ENCODE measurements around the gene GAREM2. TPM values are rescaled to one million over a fixed set of nuclear protein-coding genes. Genes with fewer than 3 reads are reported as not detected.

The GAREM2 gene
- total and polyA plus RNA-seq, 9 of the 15 experiments (the other 6 are each of a cell fraction or from before 2014, with no cell fraction given): 1.7 to 12.4 (median 2.5) TPM

DNA sequence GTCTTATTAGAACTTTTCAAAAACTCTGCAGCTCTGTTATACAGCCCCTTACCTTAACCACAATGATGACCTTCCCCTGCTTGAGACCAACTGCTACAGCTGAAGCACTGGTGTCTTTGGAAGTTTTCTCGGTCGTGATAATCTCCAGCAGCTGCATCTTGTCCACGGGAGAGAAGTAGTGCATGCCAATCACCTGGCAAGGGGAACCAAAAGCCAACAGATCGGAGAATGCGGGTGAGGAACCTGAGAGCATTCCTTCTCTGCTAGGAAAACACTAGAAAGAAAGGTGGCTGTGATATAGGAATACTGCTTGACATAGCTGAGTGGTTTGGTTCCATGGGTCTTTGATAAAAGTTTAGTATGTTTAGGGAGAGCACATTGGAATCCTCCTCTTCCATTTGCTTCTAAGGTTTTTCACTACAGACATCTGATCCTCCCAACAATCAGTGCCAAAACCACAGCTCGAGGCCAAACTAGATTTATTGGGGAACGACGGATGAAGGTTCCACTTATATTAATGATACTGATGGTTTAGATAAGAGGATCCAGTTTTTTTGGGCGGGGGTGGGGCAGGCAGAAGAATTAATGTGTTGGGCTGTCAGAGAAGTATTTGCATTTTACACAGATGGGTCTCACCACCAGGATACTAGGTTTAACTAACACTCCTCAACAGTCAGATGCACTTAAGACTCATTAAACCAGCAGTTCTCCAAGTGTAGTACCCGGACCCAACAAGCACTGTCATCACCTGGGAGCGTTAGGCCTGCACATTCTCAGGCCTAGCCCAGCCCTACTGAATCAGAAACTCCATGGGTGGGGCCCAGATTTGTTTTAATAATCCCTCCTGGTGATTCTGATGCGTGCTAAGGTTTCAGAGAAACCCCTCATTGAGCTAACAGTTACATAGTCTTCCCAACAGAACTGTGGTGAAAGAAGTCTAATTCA, 22.4 kb downstream of the GAREM2 start:
- FAIRE-seq: no peak
- in situ Hi-C loops (cut with MboI): no loop called here
- TF ChIP-seq ZNF133 (CRISPR knock-in tag; IDR thresholded peaks at IDR 0.05) (no peak), BRF1 (IDR thresholded peaks at IDR 0.05; ENCODE audit: borderline replicate concordance, extremely low read depth, insufficient read length) (no peak), POLR2G (IDR thresholded peaks at IDR 0.05; ENCODE audit: low read depth, low read length) (no peak), POU5F1 (IDR thresholded peaks at IDR 0.05; ENCODE audit: borderline replicate concordance, low read depth, low read length, partially characterized antibody) (no peak), ZBTB17 (CRISPR knock-in tag; IDR thresholded peaks at IDR 0.05) (no peak), RBM34 (IDR thresholded peaks at IDR 0.05; ENCODE audit: borderline replicate concordance, insufficient read depth, low read length) (no peak), TCF7 (IDR thresholded peaks at IDR 0.05; ENCODE audit: borderline replicate concordance) (no peak), NONO (IDR thresholded peaks at IDR 0.05; ENCODE audit: low read depth in 2 of 2, low read length in 1 of 2) (no peak), MTA2 (IDR thresholded peaks at IDR 0.05; ENCODE audit: low read depth) (no peak), WHSC1 (IDR thresholded peaks at IDR 0.05; ENCODE audit: low read length) (no peak), CCAR2 (IDR thresholded peaks at IDR 0.05; ENCODE audit: low read depth, low read length) (no peak), RBM15 (IDR thresholded peaks at IDR 0.05; ENCODE audit: insufficient read depth, low read length) (no peak), SMC3 (conservative IDR thresholded peaks at IDR 0.05; ENCODE audit: insufficient read depth, low read depth, low read length) (no peak)
- TF ChIP-seq, protein P1, sequence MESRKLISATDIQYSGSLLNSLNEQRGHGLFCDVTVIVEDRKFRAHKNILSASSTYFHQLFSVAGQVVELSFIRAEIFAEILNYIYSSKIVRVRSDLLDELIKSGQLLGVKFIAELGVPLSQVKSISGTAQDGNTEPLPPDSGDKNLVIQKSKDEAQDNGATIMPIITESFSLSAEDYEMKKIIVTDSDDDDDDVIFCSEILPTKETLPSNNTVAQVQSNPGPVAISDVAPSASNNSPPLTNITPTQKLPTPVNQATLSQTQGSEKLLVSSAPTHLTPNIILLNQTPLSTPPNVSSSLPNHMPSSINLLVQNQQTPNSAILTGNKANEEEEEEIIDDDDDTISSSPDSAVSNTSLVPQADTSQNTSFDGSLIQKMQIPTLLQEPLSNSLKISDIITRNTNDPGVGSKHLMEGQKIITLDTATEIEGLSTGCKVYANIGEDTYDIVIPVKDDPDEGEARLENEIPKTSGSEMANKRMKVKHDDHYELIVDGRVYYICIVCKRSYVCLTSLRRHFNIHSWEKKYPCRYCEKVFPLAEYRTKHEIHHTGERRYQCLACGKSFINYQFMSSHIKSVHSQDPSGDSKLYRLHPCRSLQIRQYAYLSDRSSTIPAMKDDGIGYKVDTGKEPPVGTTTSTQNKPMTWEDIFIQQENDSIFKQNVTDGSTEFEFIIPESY (CRISPR knock-in tag; IDR thresholded peaks at IDR 0.05): no peak
- TF ChIP-seq, protein P2, sequence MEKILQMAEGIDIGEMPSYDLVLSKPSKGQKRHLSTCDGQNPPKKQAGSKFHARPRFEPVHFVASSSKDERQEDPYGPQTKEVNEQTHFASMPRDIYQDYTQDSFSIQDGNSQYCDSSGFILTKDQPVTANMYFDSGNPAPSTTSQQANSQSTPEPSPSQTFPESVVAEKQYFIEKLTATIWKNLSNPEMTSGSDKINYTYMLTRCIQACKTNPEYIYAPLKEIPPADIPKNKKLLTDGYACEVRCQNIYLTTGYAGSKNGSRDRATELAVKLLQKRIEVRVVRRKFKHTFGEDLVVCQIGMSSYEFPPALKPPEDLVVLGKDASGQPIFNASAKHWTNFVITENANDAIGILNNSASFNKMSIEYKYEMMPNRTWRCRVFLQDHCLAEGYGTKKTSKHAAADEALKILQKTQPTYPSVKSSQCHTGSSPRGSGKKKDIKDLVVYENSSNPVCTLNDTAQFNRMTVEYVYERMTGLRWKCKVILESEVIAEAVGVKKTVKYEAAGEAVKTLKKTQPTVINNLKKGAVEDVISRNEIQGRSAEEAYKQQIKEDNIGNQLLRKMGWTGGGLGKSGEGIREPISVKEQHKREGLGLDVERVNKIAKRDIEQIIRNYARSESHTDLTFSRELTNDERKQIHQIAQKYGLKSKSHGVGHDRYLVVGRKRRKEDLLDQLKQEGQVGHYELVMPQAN (IDR thresholded peaks at IDR 0.05; ENCODE audit: borderline replicate concordance): no peak
- TF ChIP-seq, protein P3, sequence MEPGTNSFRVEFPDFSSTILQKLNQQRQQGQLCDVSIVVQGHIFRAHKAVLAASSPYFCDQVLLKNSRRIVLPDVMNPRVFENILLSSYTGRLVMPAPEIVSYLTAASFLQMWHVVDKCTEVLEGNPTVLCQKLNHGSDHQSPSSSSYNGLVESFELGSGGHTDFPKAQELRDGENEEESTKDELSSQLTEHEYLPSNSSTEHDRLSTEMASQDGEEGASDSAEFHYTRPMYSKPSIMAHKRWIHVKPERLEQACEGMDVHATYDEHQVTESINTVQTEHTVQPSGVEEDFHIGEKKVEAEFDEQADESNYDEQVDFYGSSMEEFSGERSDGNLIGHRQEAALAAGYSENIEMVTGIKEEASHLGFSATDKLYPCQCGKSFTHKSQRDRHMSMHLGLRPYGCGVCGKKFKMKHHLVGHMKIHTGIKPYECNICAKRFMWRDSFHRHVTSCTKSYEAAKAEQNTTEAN (CRISPR knock-in tag; IDR thresholded peaks at IDR 0.05): no peak

More for the DNA sequence above, 22.4 kb downstream of the GAREM2 start:
- 81% methylated on average over 12 of the region's 12 CpGs for WGBS (ENCODE audit: insufficient coverage, low coverage, missing lambda C conversion rate)
- DNase-seq (ENCODE audit: extremely low read depth in 1 of 4, low spot score in 3 of 4) (no peak), ATAC-seq (no peak)
- CTCF ChIA-PET (ENCODE audit: low intra/inter-chr PET ratio): no interaction called here
- Histone ChIP-seq H3K9me3 (replicated peaks; ENCODE audit: control insufficient read depth, insufficient read depth, low read depth, low read length) (no peaks in the 10 kb centered on the region), H4K20me1 (replicated peaks; ENCODE audit: control insufficient read depth, insufficient read depth, low read length) (peaks cover 5% of the 10 kb centered on the region; the same call in 1 of the 2 replicates), H3K4me3 (no peak overlapping the region), H3K36me3 (ENCODE audit: control insufficient read depth, insufficient read depth, low read length) (peaks cover 98% of the 10 kb centered on the region), H3K27me3 (ENCODE audit: control insufficient read depth in 2 of 2, insufficient read depth in 2 of 2, low read length in 2 of 2) (no peaks in the 10 kb centered on the region), H3K4me1 (replicated peaks in 1 of 2; ENCODE audit: control insufficient read depth in 2 of 2, insufficient read depth in 2 of 2, low read length in 2 of 2) (peaks cover 0 to 12% of the 10 kb centered on the region in 2 experiments; a peak in 3 of 5 replicates), H3K27ac (ENCODE audit: extremely low read depth, low read depth, low read length) (no peak overlapping the region), H3K4me2 (ENCODE audit: insufficient read depth, low read length) (no peak overlapping the region), H3K9ac (ENCODE audit: insufficient read depth in 1 of 2, low read depth in 2 of 2, low read length in 2 of 2) (no peak overlapping the region), H2AFZ (ENCODE audit: low read depth, low read length) (no peak overlapping the region), H3K79me2 (ENCODE audit: control insufficient read depth, insufficient read depth, low read length) (no peaks in the 10 kb centered on the region), H3K9me1 (ENCODE audit: control insufficient read depth, insufficient read depth, low read length) (peaks cover 7% of the 10 kb centered on the region)
- intact Hi-C loops (cut with micrococcal nuclease): no loop called here
- POLR2A ChIA-PET: interaction anchor here (1.1 kb wide), 1 partner anchor 12 kb away, joined by 3 read pairs; no protein-coding TSS in a partner anchor
- BruUV-seq (replicated peaks): no TSS peak
